GM23338 (cell line): ENCODE results near the gene GDAP2. TPM values are rescaled to one million over a fixed set of nuclear protein-coding genes. Genes with fewer than 3 reads are reported as not detected.

ENCODE experiments used
- ATAC-seq: fragments of 200-7000 bp; cut with Tn5 transposase; 3 replicates; pipeline ENCODE4 v1.9.1; 2020
- DNase-seq: peaks from one replicate; pipeline ENCODE4 v3.0.0-alpha.2; 2015; ENCODE audit warnings: low spot score
- H2AFZ ChIP-seq: fragments of 200-600 bp; sonication (generic); 2 replicates; pipeline ENCODE4 v1.8.0; 2016; ENCODE audit warnings: antibody characterized with exemption, mild to moderate bottlenecking, moderate library complexity
- H3F3A ChIP-seq: fragments of 200-600 bp; sonication (generic); replicated peaks from 2 replicates; pipeline ENCODE4 v1.8.0; 2017; ENCODE audit warnings: antibody characterized with exemption, mixed run types, low read depth
- H3K27ac ChIP-seq: fragments of 200-600 bp; sonication (generic); 2 replicates; pipeline ENCODE4 v1.6.1; 2016; ENCODE audit warnings: low read depth
- H3K27me3 ChIP-seq: fragments of 200-600 bp; sonication (generic); 2 replicates; pipeline ENCODE4 v1.8.0; 2016; ENCODE audit warnings: mild to moderate bottlenecking, mixed run types, moderate library complexity; ENCODE audit not compliant: insufficient read depth
- H3K36me3 ChIP-seq: fragments of 200-600 bp; sonication (generic); 2 replicates; pipeline ENCODE4 v1.8.0; 2016; ENCODE audit warnings: mild to moderate bottlenecking; ENCODE audit not compliant: insufficient read depth
- H3K4me1 ChIP-seq: fragments of 200-600 bp; sonication (generic); 2 replicates; pipeline ENCODE4 v1.8.0; 2016; ENCODE audit warnings: mild to moderate bottlenecking, moderate library complexity; ENCODE audit not compliant: insufficient read depth
- H3K4me2 ChIP-seq: fragments of 200-600 bp; sonication (generic); 2 replicates; pipeline ENCODE4 v1.7.1; 2017; ENCODE audit warnings: mixed run types
- H3K4me3 ChIP-seq: fragments of 200-600 bp; sonication (generic); 2 replicates; pipeline ENCODE4 v1.6.1; 2016; ENCODE audit warnings: mixed run types
- H3K79me2 ChIP-seq: fragments of 200-600 bp; sonication (generic); replicated peaks from 2 replicates; pipeline ENCODE4 v1.8.0; 2017; ENCODE audit warnings: mild to moderate bottlenecking; ENCODE audit not compliant: insufficient read depth
- H3K9me2 ChIP-seq: fragments of 200-600 bp; sonication (generic); 2 replicates; pipeline ENCODE4 v1.8.0; 2017; ENCODE audit not compliant: insufficient read depth
- H4K20me1 ChIP-seq: fragments of 200-600 bp; sonication (generic); replicated peaks from 2 replicates; pipeline ENCODE4 v1.8.0; 2017; ENCODE audit warnings: mild to moderate bottlenecking; ENCODE audit not compliant: insufficient read depth
- H3K27ac Mint-ChIP-seq: 2 replicates; pipeline ENCODE4 v1.8.0; 2020; ENCODE audit warnings: inconsistent platforms, mild to moderate bottlenecking, moderate library complexity, mixed read lengths
- H3K27me3 Mint-ChIP-seq: 3 replicates; pipeline ENCODE4 v1.8.0; 2022; ENCODE audit warnings: low read depth, mild to moderate bottlenecking, moderate library complexity, mixed read lengths, inconsistent platforms; ENCODE audit not compliant: insufficient read depth, poor library complexity
- H3K36me3 Mint-ChIP-seq: 3 replicates; pipeline ENCODE4 v1.8.0; 2021; ENCODE audit warnings: low read depth, mild to moderate bottlenecking, inconsistent platforms, moderate library complexity, mixed read lengths
- H3K4me1 Mint-ChIP-seq: 3 replicates; pipeline ENCODE4 v1.8.0; 2020; ENCODE audit warnings: mild to moderate bottlenecking, inconsistent platforms, mixed read lengths
- H3K4me3 Mint-ChIP-seq: 3 replicates; pipeline ENCODE4 v1.8.0; 2021; ENCODE audit warnings: moderate library complexity, mild to moderate bottlenecking, inconsistent platforms, mixed read lengths
- H3K9me3 Mint-ChIP-seq: 3 replicates; pipeline ENCODE4 v1.8.0; 2020; ENCODE audit warnings: moderate library complexity, mild to moderate bottlenecking, inconsistent platforms, mixed read lengths
- EZH2 ChIP-seq: fragments of 200-600 bp; sonication (generic); IDR thresholded peaks from one replicate; pipeline ENCODE4 v1.8.0; 2017; ENCODE audit warnings: antibody characterized with exemption, mild to moderate bottlenecking, low read depth; ENCODE audit not compliant: unreplicated experiment
- EZH2phosphoT487 ChIP-seq: fragments of 200-600 bp; sonication (generic); IDR thresholded peaks from one replicate; pipeline ENCODE4 v1.8.1; 2018; ENCODE audit warnings: antibody characterized with exemption; ENCODE audit not compliant: unreplicated experiment
- JUNB ChIP-seq: IDR thresholded peaks from one replicate; pipeline ENCODE4 v1.6.1; 2016; ENCODE audit warnings: antibody characterized with exemption; ENCODE audit not compliant: unreplicated experiment
- NANOG ChIP-seq: IDR thresholded peaks from 2 replicates; pipeline ENCODE4 v1.6.1; 2016; ENCODE audit warnings: antibody characterized with exemption, borderline replicate concordance
- POLR2AphosphoS5 ChIP-seq: IDR thresholded peaks from 2 replicates; pipeline ENCODE4 v1.6.1; 2016; ENCODE audit warnings: antibody characterized with exemption, low read depth
- STAT1 ChIP-seq: IDR thresholded peaks from one replicate; pipeline ENCODE4 v1.6.1; 2016; ENCODE audit warnings: antibody characterized with exemption; ENCODE audit not compliant: unreplicated experiment
- ZNF114 ChIP-seq: fragments of 250-450 bp; sonication (Bioruptor Pico); IDR thresholded peaks from 2 replicates; pipeline ENCODE4 v1.5.0; 2020; ENCODE audit warnings: mild to moderate bottlenecking, moderate library complexity
- ZNF331 ChIP-seq: fragments of 250-450 bp; sonication (Bioruptor Pico); IDR thresholded peaks from 2 replicates; pipeline ENCODE4 v1.5.0; 2020; ENCODE audit warnings: low read depth, mild to moderate bottlenecking, moderate library complexity
- polyA plus RNA-seq: library from polyadenylated mRNA; unstranded; fragments of >200 nt; fragmentation: Nextera tagmentation; extraction: Ambion mirVana; gene quantifications from 2 replicates; pipeline ENCODE4 v1.2.1, GENCODE V29; 2016
- total RNA-seq: library from RNA; depleted of rRNA; stranded (reverse); fragments of >200 nt; shearing (Covaris generic); gene quantifications from 2 replicates; pipeline ENCODE4 v1.2.3, GENCODE V29; 2014
- TF ChIP-seq, protein P1 (sequence below), 2 experiments: fragments of 200-600 bp in 1 of 2; sonication (generic) in 1 of 2; conservative IDR thresholded peaks; 2 replicates each; pipeline versions ENCODE4 v1.5.1 to v1.6.1; 2016 to 2017; ENCODE audit warnings: antibody characterized with exemption in 2 of 2, low read depth in 2 of 2, mild to moderate bottlenecking in 2 of 2, moderate library complexity in 1 of 2
- TF ChIP-seq, protein P2 (sequence below): fragments of 250-450 bp; sonication (Bioruptor Pico); IDR thresholded peaks from 2 replicates; pipeline ENCODE4 v1.5.0; 2020; ENCODE audit warnings: mild to moderate bottlenecking, moderate library complexity
- TF ChIP-seq, protein P3 (sequence below): IDR thresholded peaks from one replicate; pipeline ENCODE4 v1.6.1; 2018; ENCODE audit warnings: antibody characterized with exemption; ENCODE audit not compliant: unreplicated experiment

GDAP2 gene
- total and polyA plus RNA-seq, 2 experiments from 2014 or later = 10.7 to 24.5 TPM

DNA sequence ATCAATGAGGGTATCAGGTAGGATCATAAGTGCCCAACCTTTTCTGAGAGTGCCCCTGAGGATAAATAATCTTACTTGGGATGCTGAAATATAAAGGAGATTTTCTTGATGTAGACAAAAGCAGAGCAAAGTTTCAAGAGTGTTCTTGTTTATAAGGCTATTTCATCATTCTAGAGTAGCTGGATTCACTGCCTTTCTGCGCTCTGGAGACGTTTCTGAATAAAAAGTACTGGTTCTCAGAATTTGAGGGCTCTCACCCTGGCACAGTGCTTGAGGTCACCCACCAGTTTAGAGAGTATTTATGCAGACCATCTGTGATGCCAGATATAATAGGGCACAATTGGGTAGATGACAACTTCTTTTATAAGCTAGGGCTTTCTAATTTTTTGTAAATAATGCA is 103.3 kb downstream of the GDAP2 start:
- no peaks in the 10 kb centered on the region for H3K27me3 ChIP-seq
- Mint-ChIP-seq H3K4me1 (no peaks in the 10 kb centered on the region), H3K27ac (no peak overlapping the region), H3K9me3 (peaks cover 18% of the 10 kb centered on the region; the same call in 2 of the 3 replicates), H3K4me3 (no peak overlapping the region), H3K36me3 (peaks cover 6% of the 10 kb centered on the region; the same call in 1 of the 3 replicates), H3K27me3 (no peaks in the 10 kb centered on the region)
- TF ChIP-seq JUNB (no peak), POLR2AphosphoS5 (no peak), ZNF114 (no peak), EZH2phosphoT487 (no peak), STAT1 (no peak), NANOG (no peak)
- TF ChIP-seq, protein P1, sequence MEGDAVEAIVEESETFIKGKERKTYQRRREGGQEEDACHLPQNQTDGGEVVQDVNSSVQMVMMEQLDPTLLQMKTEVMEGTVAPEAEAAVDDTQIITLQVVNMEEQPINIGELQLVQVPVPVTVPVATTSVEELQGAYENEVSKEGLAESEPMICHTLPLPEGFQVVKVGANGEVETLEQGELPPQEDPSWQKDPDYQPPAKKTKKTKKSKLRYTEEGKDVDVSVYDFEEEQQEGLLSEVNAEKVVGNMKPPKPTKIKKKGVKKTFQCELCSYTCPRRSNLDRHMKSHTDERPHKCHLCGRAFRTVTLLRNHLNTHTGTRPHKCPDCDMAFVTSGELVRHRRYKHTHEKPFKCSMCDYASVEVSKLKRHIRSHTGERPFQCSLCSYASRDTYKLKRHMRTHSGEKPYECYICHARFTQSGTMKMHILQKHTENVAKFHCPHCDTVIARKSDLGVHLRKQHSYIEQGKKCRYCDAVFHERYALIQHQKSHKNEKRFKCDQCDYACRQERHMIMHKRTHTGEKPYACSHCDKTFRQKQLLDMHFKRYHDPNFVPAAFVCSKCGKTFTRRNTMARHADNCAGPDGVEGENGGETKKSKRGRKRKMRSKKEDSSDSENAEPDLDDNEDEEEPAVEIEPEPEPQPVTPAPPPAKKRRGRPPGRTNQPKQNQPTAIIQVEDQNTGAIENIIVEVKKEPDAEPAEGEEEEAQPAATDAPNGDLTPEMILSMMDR (conservative IDR thresholded peaks at IDR 0.05; ENCODE audit: low read depth in 2 of 2) = no peak
- no peak for ATAC-seq
- no peaks in the 10 kb centered on the region for H3K79me2 ChIP-seq
- no peaks in the 10 kb centered on the region for H3K36me3 ChIP-seq
- no peaks in the 10 kb centered on the region for H3K9me2 ChIP-seq
- H3K4me1 ChIP-seq = no peaks in the 10 kb centered on the region
- no peak overlapping the region for H2AFZ ChIP-seq
- H4K20me1 ChIP-seq = no peaks in the 10 kb centered on the region
- H3K4me2 ChIP-seq = no peak overlapping the region
- H3K27ac ChIP-seq = no peak overlapping the region
- no peak for DNase-seq
- no peaks in the 10 kb centered on the region for H3F3A ChIP-seq
- no peak overlapping the region for H3K4me3 ChIP-seq

DNA sequence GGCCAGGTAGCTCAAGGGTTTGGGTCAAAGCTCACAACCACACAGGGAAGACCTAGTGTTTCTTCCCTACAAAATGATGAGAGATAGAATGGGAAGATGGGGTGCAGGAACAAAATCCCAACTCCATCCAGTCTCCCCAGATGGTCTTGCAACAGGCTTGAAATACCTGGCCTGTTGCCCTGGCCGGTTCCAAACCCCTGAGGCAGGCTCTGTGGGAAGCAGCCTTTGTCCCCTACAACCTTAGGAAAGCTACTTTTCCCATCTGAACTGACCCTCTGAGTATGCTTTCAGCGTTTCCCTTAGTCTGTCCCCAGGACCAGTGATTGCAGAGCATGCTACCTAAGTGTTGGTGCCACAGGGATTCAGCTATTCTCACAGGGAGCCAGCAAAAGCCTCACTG is 104.0 kb downstream of the GDAP2 start:
- H4K20me1 ChIP-seq = no peaks in the 10 kb centered on the region
- no peak for DNase-seq
- H3K9me2 ChIP-seq = no peaks in the 10 kb centered on the region; the same call in 1 of the 2 replicates
- no peaks in the 10 kb centered on the region for H3K79me2 ChIP-seq
- Mint-ChIP-seq H3K36me3 (peaks cover 3% of the 10 kb centered on the region; the same call in 1 of the 3 replicates), H3K4me3 (no peak overlapping the region), H3K27ac (no peak overlapping the region), H3K9me3 (peaks cover 16% of the 10 kb centered on the region; the same call in 2 of the 3 replicates), H3K4me1 (no peaks in the 10 kb centered on the region), H3K27me3 (peaks cover 3% of the 10 kb centered on the region)
- H3K36me3 ChIP-seq = no peaks in the 10 kb centered on the region
- no peaks in the 10 kb centered on the region for H3K27me3 ChIP-seq
- H3K27ac ChIP-seq = no peak overlapping the region
- H3K4me3 ChIP-seq = no peak overlapping the region
- H3K4me2 ChIP-seq = no peak overlapping the region
- no peak for ATAC-seq
- H2AFZ ChIP-seq = no peak overlapping the region
- H3K4me1 ChIP-seq = no peaks in the 10 kb centered on the region
- no peaks in the 10 kb centered on the region for H3F3A ChIP-seq
- TF ChIP-seq ZNF331 (CRISPR knock-in tag) (no peak), JUNB (no peak), POLR2AphosphoS5 (no peak), EZH2 (no peak)
- TF ChIP-seq, protein P2, sequence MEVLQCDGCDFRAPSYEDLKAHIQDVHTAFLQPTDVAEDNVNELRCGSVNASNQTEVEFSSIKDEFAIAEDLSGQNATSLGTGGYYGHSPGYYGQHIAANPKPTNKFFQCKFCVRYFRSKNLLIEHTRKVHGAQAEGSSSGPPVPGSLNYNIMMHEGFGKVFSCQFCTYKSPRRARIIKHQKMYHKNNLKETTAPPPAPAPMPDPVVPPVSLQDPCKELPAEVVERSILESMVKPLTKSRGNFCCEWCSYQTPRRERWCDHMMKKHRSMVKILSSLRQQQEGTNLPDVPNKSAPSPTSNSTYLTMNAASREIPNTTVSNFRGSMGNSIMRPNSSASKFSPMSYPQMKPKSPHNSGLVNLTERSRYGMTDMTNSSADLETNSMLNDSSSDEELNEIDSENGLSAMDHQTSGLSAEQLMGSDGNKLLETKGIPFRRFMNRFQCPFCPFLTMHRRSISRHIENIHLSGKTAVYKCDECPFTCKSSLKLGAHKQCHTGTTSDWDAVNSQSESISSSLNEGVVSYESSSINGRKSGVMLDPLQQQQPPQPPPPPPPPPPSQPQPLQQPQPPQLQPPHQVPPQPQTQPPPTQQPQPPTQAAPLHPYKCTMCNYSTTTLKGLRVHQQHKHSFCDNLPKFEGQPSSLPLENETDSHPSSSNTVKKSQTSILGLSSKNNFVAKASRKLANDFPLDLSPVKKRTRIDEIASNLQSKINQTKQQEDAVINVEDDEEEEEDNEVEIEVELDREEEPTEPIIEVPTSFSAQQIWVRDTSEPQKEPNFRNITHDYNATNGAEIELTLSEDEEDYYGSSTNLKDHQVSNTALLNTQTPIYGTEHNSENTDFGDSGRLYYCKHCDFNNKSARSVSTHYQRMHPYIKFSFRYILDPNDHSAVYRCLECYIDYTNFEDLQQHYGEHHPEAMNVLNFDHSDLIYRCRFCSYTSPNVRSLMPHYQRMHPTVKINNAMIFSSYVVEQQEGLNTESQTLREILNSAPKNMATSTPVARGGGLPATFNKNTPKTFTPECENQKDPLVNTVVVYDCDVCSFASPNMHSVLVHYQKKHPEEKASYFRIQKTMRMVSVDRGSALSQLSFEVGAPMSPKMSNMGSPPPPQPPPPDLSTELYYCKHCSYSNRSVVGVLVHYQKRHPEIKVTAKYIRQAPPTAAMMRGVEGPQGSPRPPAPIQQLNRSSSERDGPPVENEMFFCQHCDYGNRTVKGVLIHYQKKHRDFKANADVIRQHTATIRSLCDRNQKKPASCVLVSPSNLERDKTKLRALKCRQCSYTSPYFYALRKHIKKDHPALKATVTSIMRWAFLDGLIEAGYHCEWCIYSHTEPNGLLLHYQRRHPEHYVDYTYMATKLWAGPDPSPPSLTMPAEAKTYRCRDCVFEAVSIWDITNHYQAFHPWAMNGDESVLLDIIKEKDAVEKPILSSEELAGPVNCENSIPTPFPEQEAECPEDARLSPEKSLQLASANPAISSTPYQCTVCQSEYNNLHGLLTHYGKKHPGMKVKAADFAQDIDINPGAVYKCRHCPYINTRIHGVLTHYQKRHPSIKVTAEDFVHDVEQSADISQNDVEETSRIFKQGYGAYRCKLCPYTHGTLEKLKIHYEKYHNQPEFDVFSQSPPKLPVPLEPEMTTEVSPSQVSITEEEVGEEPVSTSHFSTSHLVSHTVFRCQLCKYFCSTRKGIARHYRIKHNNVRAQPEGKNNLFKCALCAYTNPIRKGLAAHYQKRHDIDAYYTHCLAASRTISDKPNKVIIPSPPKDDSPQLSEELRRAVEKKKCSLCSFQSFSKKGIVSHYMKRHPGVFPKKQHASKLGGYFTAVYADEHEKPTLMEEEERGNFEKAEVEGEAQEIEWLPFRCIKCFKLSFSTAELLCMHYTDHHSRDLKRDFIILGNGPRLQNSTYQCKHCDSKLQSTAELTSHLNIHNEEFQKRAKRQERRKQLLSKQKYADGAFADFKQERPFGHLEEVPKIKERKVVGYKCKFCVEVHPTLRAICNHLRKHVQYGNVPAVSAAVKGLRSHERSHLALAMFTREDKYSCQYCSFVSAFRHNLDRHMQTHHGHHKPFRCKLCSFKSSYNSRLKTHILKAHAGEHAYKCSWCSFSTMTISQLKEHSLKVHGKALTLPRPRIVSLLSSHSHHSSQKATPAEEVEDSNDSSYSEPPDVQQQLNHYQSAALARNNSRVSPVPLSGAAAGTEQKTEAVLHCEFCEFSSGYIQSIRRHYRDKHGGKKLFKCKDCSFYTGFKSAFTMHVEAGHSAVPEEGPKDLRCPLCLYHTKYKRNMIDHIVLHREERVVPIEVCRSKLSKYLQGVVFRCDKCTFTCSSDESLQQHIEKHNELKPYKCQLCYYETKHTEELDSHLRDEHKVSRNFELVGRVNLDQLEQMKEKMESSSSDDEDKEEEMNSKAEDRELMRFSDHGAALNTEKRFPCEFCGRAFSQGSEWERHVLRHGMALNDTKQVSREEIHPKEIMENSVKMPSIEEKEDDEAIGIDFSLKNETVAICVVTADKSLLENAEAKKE = no peak
- TF ChIP-seq, protein P3, sequence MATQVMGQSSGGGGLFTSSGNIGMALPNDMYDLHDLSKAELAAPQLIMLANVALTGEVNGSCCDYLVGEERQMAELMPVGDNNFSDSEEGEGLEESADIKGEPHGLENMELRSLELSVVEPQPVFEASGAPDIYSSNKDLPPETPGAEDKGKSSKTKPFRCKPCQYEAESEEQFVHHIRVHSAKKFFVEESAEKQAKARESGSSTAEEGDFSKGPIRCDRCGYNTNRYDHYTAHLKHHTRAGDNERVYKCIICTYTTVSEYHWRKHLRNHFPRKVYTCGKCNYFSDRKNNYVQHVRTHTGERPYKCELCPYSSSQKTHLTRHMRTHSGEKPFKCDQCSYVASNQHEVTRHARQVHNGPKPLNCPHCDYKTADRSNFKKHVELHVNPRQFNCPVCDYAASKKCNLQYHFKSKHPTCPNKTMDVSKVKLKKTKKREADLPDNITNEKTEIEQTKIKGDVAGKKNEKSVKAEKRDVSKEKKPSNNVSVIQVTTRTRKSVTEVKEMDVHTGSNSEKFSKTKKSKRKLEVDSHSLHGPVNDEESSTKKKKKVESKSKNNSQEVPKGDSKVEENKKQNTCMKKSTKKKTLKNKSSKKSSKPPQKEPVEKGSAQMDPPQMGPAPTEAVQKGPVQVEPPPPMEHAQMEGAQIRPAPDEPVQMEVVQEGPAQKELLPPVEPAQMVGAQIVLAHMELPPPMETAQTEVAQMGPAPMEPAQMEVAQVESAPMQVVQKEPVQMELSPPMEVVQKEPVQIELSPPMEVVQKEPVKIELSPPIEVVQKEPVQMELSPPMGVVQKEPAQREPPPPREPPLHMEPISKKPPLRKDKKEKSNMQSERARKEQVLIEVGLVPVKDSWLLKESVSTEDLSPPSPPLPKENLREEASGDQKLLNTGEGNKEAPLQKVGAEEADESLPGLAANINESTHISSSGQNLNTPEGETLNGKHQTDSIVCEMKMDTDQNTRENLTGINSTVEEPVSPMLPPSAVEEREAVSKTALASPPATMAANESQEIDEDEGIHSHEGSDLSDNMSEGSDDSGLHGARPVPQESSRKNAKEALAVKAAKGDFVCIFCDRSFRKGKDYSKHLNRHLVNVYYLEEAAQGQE = no peak
